Measurements from ENCODE around the gene MSTO1.
A peak's percentile ranks its signal among the peaks of the same experiment; 100 is the strongest.
"Not testable (repeated sequence)": the region's sequence is repeated elsewhere in the genome, so short reads cannot be mapped to it uniquely, and the experiment has no call there.

The MSTO1 gene

DNA sequence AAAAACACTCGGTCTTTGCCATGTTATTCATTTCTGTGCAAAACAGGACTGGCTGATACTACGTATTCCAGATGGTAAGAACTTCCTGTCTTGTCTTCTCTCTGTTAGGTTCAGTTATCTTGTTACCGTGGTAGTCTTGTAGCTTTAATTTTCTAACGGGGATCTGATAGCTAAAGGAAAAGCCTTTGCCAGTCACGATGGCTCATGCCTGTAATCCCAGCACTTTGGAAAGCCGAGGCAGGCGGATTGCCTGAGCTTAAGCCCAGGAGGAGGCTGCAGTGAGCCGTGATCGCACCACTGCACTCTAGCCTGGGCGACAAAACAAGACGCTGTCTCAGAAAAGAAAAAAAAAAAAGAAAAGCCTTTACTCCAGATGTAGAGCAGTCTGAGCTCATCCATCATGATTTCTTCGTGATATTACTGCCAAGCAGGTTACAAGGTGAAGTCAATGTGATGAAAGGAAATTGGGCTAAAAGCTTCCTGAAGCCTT is 11.1 kb upstream of the MSTO1 start:
- Histone ChIP-seq H3K9ac (ENCODE audit: insufficient read length, low read depth) (peak overlapping the region; percentile 66), H3K27me3 (ENCODE audit: insufficient read depth, insufficient read length) (no peaks in the 10 kb centered on the region), H3K4me1 (ENCODE audit: insufficient read depth, insufficient read length) (no peaks in the 10 kb centered on the region), H3K4me3 (ENCODE audit: insufficient read length, low read depth) (no peak overlapping the region), H3K36me3 (ENCODE audit: insufficient read depth, insufficient read length, low read length) (no peaks in the 10 kb centered on the region), H3K9me3 (ENCODE audit: insufficient read depth, low read length) (no peaks in the 10 kb centered on the region)
- no peak for TF ChIP-seq SUZ12 (IDR thresholded peaks at IDR 0.05; ENCODE audit: extremely low read depth, insufficient read depth, insufficient read length)
- TF ChIP-seq ZNF274 (IDR thresholded peaks at IDR 0.05; ENCODE audit: low read depth, low read length), result no peak
- no peak for TF ChIP-seq YY1 (IDR thresholded peaks at IDR 0.05; ENCODE audit: insufficient read depth, insufficient read length)
- DNase-seq (ENCODE audit: low read depth, low spot score), result peak; percentile 78

- not testable (repeated sequence) for H3K36me3 ChIP-seq (ENCODE audit: insufficient read depth, insufficient read length, low read length)
These were observed 10.0 kb upstream of the MSTO1 start for GRCh38 chr1:155599828-155600572.

DNA sequence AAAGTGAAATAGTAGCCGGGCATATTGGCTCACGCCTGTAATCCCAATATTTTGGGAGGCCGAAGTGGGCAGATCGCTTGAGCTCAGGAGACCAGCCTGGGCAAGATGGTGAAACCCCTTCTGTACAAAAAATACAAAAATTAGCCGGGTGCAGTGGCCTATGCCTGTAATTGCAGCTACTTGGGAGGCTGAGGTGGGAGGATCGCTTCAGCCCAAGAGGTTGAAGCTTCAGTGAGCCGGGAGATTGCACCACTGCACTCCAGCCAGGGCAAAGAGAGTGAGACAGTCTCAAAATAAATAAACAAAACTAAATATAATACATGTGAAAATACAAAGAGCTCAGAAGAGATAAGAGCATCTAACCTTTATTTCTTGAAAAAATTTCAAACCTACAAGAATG is 2.3 kb upstream of the MSTO1 start:
- H3K9me3 ChIP-seq (ENCODE audit: insufficient read depth, low read length), result no peaks in the 10 kb centered on the region
- H3K4me3 ChIP-seq (ENCODE audit: insufficient read length, low read depth), result no peak overlapping the region
- peaks cover 9% of the 10 kb centered on the region for H3K36me3 ChIP-seq (ENCODE audit: insufficient read depth, insufficient read length, low read length)
- H3K27me3 ChIP-seq (ENCODE audit: insufficient read depth, insufficient read length), result no peaks in the 10 kb centered on the region
- no peaks in the 10 kb centered on the region for H3K4me1 ChIP-seq (ENCODE audit: insufficient read depth, insufficient read length)
- TF ChIP-seq ZNF274 (IDR thresholded peaks at IDR 0.05; ENCODE audit: low read depth, low read length) (no peak), YY1 (IDR thresholded peaks at IDR 0.05; ENCODE audit: insufficient read depth, insufficient read length) (no peak), SUZ12 (IDR thresholded peaks at IDR 0.05; ENCODE audit: extremely low read depth, insufficient read depth, insufficient read length) (no peak)
- no peak overlapping the region for H3K9ac ChIP-seq (ENCODE audit: insufficient read length, low read depth)
- DNase-seq (ENCODE audit: low read depth, low spot score), result no peak

More at GRCh38 chr1:155599828-155600572, 10.0 kb upstream of the MSTO1 start:
- not testable (repeated sequence) for DNase-seq (ENCODE audit: low read depth, low spot score); H3K4me3 ChIP-seq (ENCODE audit: insufficient read length, low read depth); H3K27me3 ChIP-seq (ENCODE audit: insufficient read depth, insufficient read length); H3K4me1 ChIP-seq (ENCODE audit: insufficient read depth, insufficient read length); H3K9ac ChIP-seq (ENCODE audit: insufficient read length, low read depth); H3K9me3 ChIP-seq (ENCODE audit: insufficient read depth, low read length)

GRCh38 chr1:155608888-155609225 is 1.2 kb upstream of the MSTO1 start:
- no peak for TF ChIP-seq ZNF274 (IDR thresholded peaks at IDR 0.05; ENCODE audit: low read depth, low read length)
- no peaks in the 10 kb centered on the region for H3K9me3 ChIP-seq (ENCODE audit: insufficient read depth, low read length)
- peaks cover 16% of the 10 kb centered on the region for H3K36me3 ChIP-seq (ENCODE audit: insufficient read depth, insufficient read length, low read length)
- DNase-seq (ENCODE audit: low read depth, low spot score), result no peak
- H3K4me3 ChIP-seq (ENCODE audit: insufficient read length, low read depth), result no peak overlapping the region
- no peaks in the 10 kb centered on the region for H3K4me1 ChIP-seq (ENCODE audit: insufficient read depth, insufficient read length)
- no peak overlapping the region for H3K9ac ChIP-seq (ENCODE audit: insufficient read length, low read depth)
- H3K27me3 ChIP-seq (ENCODE audit: insufficient read depth, insufficient read length), result no peaks in the 10 kb centered on the region

DNA sequence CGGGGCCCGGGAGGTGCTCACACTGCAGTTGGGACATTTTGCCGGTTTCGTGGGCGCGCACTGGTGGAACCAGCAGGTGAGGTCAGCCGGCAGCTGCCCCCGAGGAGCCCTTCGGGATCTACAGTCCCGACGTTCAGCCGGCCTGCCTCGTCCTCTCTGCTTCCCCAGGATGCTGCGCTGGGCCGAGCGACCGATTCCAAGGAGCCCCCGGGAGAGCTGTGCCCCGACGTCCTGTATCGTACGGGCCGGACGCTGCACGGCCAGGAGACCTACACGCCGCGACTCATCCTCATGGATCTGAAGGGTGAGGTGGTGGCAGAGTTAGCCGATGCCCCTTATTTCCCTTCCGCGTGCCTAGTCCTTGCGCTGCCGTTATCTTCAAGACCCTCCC is 234 bp downstream of the MSTO1 start:
- peak overlapping the region; percentile 70 for H3K9ac ChIP-seq (ENCODE audit: insufficient read length, low read depth)
- peak overlapping the region; percentile 49 for H3K4me3 ChIP-seq (ENCODE audit: insufficient read length, low read depth)
- DNase-seq (ENCODE audit: low read depth, low spot score); H3K9me3 ChIP-seq (ENCODE audit: insufficient read depth, low read length); H3K4me1 ChIP-seq (ENCODE audit: insufficient read depth, insufficient read length); H3K27me3 ChIP-seq (ENCODE audit: insufficient read depth, insufficient read length): not testable (repeated sequence)
- peaks cover 23% of the 10 kb centered on the region for H3K36me3 ChIP-seq (ENCODE audit: insufficient read depth, insufficient read length, low read length)

DNA sequence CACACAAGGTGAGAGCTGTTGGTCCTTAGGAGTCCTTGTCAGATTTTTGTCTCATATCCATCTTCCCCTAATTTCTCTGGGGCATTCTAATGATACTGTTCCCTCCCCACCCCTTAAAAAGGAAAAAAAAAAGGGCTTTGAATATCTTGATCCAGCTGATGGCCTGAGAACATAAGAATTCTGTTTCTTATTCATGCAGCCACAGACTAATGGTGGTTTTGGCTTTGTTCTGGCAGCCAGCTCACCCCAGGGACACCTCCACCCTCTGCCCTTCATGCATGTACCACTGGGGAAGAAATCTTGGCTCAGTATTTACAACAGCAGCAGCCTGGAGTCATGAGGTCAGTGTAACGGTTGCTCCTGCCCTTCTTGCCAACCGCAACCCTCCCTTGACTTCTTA is 3.2 kb downstream of the MSTO1 start:
- peaks cover 26% of the 10 kb centered on the region for H3K36me3 ChIP-seq (ENCODE audit: insufficient read depth, insufficient read length, low read length)
- not testable (repeated sequence) for H3K4me3 ChIP-seq (ENCODE audit: insufficient read length, low read depth); DNase-seq (ENCODE audit: low read depth, low spot score); H3K27me3 ChIP-seq (ENCODE audit: insufficient read depth, insufficient read length); H3K9me3 ChIP-seq (ENCODE audit: insufficient read depth, low read length); H3K9ac ChIP-seq (ENCODE audit: insufficient read length, low read depth); H3K4me1 ChIP-seq (ENCODE audit: insufficient read depth, insufficient read length)

DNA sequence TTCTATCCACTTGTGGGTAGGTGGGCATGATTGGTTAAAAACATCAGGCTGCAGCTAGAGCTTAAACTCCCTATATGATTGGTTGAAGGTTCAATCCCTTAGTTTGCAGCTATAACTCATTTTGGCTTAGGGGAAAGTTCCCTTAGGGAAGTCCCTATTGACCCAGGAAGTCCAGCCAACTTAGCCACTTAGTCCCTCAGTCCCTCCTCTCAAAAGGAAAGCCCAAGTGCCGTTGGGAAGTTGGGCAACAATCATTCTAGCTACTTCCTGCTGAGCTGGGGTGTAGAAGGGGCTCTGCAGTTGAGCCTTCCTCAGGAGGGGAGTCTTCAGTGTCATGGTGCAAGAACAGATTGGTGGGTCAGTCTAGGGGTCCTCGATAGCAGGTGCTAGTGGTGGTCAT is 12.2 kb downstream of the MSTO1 start:
- no peaks in the 10 kb centered on the region for H3K27me3 ChIP-seq (ENCODE audit: insufficient read depth, insufficient read length)
- DNase-seq (ENCODE audit: low read depth, low spot score), result no peak
- H3K9me3 ChIP-seq (ENCODE audit: insufficient read depth, low read length), result peaks cover 47% of the 10 kb centered on the region
- no peaks in the 10 kb centered on the region for H3K4me1 ChIP-seq (ENCODE audit: insufficient read depth, insufficient read length)
- no peak overlapping the region for H3K9ac ChIP-seq (ENCODE audit: insufficient read length, low read depth)
- no peaks in the 10 kb centered on the region for H3K36me3 ChIP-seq (ENCODE audit: insufficient read depth, insufficient read length, low read length)
- TF ChIP-seq YY1 (IDR thresholded peaks at IDR 0.05; ENCODE audit: insufficient read depth, insufficient read length) (no peak), ZNF274 (IDR thresholded peaks at IDR 0.05; ENCODE audit: low read depth, low read length) (no peak), SUZ12 (IDR thresholded peaks at IDR 0.05; ENCODE audit: extremely low read depth, insufficient read depth, insufficient read length) (no peak)
- no peak overlapping the region for H3K4me3 ChIP-seq (ENCODE audit: insufficient read length, low read depth)

DNA sequence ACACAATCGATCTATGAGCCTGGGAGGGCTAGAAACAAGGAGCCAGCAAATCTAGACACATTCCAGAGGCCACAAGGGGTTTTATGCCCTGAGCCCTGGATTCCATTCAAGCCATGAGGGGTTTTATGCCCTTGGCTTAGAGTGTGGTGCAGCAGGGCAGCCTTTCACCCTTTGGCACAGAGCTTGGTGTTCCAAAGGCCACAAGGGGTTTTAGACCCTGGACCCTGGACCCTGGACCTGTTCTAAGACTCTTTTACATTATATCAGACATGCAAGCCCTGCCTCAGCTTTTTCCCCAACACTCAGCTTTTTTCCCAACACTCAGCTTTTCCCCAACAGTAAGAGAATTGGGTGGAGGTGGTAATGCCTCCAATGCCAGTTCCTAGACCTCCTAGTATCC is 13.3 kb downstream of the MSTO1 start:
- DNase-seq (ENCODE audit: low read depth, low spot score), result no peak
- no peak overlapping the region for H3K4me3 ChIP-seq (ENCODE audit: insufficient read length, low read depth)
- no peak for TF ChIP-seq SUZ12 (IDR thresholded peaks at IDR 0.05; ENCODE audit: extremely low read depth, insufficient read depth, insufficient read length)
- H3K9ac ChIP-seq (ENCODE audit: insufficient read length, low read depth), result no peak overlapping the region
- no peaks in the 10 kb centered on the region for H3K4me1 ChIP-seq (ENCODE audit: insufficient read depth, insufficient read length)
- H3K36me3 ChIP-seq (ENCODE audit: insufficient read depth, insufficient read length, low read length), result no peaks in the 10 kb centered on the region
- peaks cover 47% of the 10 kb centered on the region for H3K9me3 ChIP-seq (ENCODE audit: insufficient read depth, low read length)
- no peaks in the 10 kb centered on the region for H3K27me3 ChIP-seq (ENCODE audit: insufficient read depth, insufficient read length)

- H3K4me1 ChIP-seq (ENCODE audit: insufficient read depth, insufficient read length); H3K4me3 ChIP-seq (ENCODE audit: insufficient read length, low read depth); H3K9ac ChIP-seq (ENCODE audit: insufficient read length, low read depth); H3K27me3 ChIP-seq (ENCODE audit: insufficient read depth, insufficient read length); DNase-seq (ENCODE audit: low read depth, low spot score); H3K36me3 ChIP-seq (ENCODE audit: insufficient read depth, insufficient read length, low read length): not testable (repeated sequence)
- H3K9me3 ChIP-seq (ENCODE audit: insufficient read depth, low read length), result peaks cover 47% of the 10 kb centered on the region
These were observed 16.4 kb downstream of the MSTO1 start for GRCh38 chr1:155626428-155626827.
